ENCODE data around the gene BPIFB6.

The BPIFB6 gene

DNA sequence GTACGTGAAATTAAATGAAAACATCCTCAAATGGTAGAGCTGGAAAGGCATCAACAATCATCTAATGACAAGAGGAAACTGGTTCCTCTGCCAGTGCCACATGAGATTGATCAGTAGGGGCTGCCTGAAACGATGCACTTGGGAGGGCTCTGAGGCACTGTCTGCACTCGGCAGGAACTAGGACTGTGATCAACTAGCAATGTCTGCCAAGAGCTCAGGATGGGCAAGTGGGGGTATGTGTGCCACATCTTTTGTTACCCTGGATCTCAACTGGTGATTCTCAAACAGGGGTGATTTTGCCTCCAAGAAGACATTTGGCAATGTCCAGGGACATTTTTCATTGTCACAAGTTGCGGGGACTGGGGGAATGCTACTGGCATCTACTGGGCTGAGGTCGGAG lies 1.9 kb downstream of the BPIFB6 start:
- no peaks in the 10 kb centered on the region for H3K9me3 ChIP-seq
- DNase-seq: no peak
- H3K27ac ChIP-seq: no peak overlapping the region
- no peaks in the 10 kb centered on the region for H3K4me1 ChIP-seq
- TF ChIP-seq, protein P1, sequence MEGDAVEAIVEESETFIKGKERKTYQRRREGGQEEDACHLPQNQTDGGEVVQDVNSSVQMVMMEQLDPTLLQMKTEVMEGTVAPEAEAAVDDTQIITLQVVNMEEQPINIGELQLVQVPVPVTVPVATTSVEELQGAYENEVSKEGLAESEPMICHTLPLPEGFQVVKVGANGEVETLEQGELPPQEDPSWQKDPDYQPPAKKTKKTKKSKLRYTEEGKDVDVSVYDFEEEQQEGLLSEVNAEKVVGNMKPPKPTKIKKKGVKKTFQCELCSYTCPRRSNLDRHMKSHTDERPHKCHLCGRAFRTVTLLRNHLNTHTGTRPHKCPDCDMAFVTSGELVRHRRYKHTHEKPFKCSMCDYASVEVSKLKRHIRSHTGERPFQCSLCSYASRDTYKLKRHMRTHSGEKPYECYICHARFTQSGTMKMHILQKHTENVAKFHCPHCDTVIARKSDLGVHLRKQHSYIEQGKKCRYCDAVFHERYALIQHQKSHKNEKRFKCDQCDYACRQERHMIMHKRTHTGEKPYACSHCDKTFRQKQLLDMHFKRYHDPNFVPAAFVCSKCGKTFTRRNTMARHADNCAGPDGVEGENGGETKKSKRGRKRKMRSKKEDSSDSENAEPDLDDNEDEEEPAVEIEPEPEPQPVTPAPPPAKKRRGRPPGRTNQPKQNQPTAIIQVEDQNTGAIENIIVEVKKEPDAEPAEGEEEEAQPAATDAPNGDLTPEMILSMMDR (IDR thresholded peaks at IDR 0.05): no peak
- intact Hi-C loops (cut with DNase I; ENCODE audit: low total_unique reads): no loop called here
- peaks cover 0 to 10% of the 10 kb centered on the region in 2 donors for H3K27me3 ChIP-seq
- H3K36me3 ChIP-seq: no peaks in the 10 kb centered on the region
- no peak overlapping the region for H3K4me3 ChIP-seq

DNA sequence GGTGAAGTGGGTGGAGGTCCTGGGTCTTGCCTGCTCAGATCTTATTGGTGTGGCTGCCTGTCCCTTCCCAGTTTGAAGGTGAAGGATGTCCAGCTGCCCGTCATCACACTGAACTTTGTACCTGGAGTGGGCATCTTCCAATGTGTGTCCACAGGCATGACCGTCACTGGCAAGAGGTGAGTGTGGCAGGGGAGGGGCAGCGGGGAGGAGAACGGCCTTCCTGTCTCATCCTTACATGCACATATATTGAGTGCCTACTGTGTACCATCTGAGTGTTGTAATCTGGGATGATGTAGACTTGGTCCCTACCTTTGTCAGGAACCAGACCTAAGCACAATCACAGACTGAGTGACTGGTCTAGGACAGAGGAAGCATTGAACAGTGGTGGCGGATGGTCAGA lies 2.7 kb downstream of the BPIFB6 start:
- Histone ChIP-seq H3K4me1 (no peaks in the 10 kb centered on the region), H3K9me3 (no peaks in the 10 kb centered on the region), H3K27me3 (peaks cover 0 to 5% of the 10 kb centered on the region in 2 donors), H3K27ac (no peak overlapping the region), H3K4me3 (no peak overlapping the region), H3K36me3 (no peaks in the 10 kb centered on the region)
- TF ChIP-seq, protein P1 (IDR thresholded peaks at IDR 0.05): no peak
- no peak for DNase-seq
- intact Hi-C loops (cut with DNase I; ENCODE audit: low total_unique reads): no loop called here

DNA sequence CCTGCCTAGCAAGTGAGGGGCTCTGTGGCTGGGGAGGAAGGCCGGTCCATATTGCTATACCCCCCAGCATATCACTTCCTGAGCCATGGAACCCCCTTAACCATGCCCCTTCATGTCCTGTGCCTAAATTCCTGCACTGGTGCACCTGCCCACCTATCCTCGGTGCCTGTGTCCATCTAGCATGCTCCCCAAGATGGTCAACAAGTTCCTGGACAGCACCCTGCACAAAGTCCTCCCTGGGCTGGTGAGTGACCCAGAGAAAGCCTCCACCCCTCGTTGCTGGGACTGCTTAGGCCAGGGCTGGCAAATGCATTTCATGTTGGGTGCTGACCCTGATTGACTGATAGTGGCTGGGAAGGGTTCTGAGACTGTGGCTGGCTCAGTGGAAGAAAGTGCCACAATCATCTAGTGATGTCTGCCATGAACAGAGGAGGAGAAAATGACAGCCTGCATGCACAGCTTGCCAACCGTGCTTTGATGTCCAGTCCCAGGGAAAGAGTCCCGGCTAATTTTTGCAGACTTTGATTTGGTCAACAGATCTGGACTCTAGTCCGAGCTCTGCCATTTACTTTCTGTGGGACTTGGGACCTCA lies 3.5 kb downstream of the BPIFB6 start:
- H3K4me1 ChIP-seq: no peaks in the 10 kb centered on the region
- intact Hi-C loops (cut with DNase I; ENCODE audit: low total_unique reads): no loop called here
- H3K27ac ChIP-seq: no peak overlapping the region
- no peak for DNase-seq
- TF ChIP-seq, protein P1 (IDR thresholded peaks at IDR 0.05): no peak
- no peaks in the 10 kb centered on the region for H3K36me3 ChIP-seq
- no peaks in the 10 kb centered on the region for H3K27me3 ChIP-seq
- no peak overlapping the region for H3K4me3 ChIP-seq
- no peaks in the 10 kb centered on the region for H3K9me3 ChIP-seq

DNA sequence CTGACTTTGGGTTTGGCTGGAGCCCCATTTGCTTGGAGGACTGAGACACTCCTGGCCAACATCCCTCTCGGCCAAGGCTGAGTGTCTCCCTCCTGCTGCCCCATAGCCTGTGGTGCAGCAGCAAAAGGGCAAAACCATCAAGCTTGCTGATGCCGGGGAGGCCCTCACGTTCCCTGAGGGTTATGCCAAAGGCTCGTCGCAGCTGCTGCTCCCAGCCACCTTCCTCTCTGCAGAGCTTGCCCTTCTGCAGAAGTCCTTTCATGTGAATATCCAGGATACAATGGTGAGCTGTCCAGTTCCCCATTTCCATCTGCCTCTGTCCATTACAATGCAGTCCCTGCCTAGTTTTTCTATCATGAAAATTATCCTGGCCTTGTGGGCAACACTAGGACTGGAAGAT lies 6.0 kb downstream of the BPIFB6 start:
- intact Hi-C loops (cut with DNase I; ENCODE audit: low total_unique reads): no loop called here
- no peak overlapping the region for H3K27ac ChIP-seq
- no peaks in the 10 kb centered on the region for H3K27me3 ChIP-seq
- no peaks in the 10 kb centered on the region for H3K4me1 ChIP-seq
- H3K9me3 ChIP-seq: no peaks in the 10 kb centered on the region
- no peak for DNase-seq
- no peaks in the 10 kb centered on the region for H3K36me3 ChIP-seq
- H3K4me3 ChIP-seq: no peak overlapping the region
- TF ChIP-seq, protein P1 (IDR thresholded peaks at IDR 0.05): no peak

DNA sequence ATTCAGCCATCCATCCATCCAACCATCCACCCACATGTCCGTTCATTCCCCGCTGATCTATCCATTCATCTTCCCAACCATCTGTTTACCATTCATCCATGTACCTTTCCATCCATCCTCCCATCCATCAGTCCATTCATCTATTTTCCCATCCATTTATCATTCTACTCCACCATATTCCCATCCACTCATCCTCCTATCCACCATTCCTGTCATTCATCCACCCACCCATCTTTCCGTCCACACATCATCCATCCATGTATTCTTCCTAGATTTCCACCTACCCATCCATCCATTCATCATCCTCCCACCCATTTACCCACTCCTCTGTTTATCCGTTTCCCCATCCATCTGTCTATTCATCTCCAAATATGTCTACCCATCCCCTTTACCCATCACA lies 6.8 kb downstream of the BPIFB6 start:
- TF ChIP-seq, protein P1 (IDR thresholded peaks at IDR 0.05): no peak
- intact Hi-C loops (cut with DNase I; ENCODE audit: low total_unique reads): no loop called here
- no peaks in the 10 kb centered on the region for H3K9me3 ChIP-seq

DNA sequence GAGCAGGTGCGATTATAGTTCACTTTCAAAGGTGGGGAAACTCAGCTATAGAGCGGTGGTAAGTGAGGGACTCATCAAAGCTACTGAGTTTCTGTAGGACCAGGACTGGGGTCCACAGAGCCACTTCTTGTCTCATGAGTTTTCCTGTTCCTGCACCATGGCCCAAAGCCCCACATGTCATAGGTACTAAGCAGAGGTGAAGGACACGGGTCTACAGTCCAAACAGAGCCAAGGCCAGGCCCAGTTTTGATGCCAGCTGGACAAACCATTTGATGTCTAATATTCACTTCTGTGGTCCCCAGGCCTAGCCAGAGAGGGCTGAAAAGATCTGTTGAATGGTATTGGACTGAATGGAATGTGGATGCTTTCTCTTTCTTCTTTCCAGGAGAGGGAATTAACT lies 11.0 kb downstream of the BPIFB6 start:
- DNase-seq: no peak
- TF ChIP-seq, protein P1 (IDR thresholded peaks at IDR 0.05): no peak
- Histone ChIP-seq H3K27me3 (no peaks in the 10 kb centered on the region), H3K4me1 (no peaks in the 10 kb centered on the region), H3K4me3 (no peak overlapping the region), H3K27ac (no peak overlapping the region), H3K9me3 (peaks cover 0 to 16% (median 8%) of the 10 kb centered on the region in 3 donors), H3K36me3 (no peaks in the 10 kb centered on the region)
- intact Hi-C loops (cut with DNase I; ENCODE audit: low total_unique reads): no loop called here

More for the DNA sequence above, 6.8 kb downstream of the BPIFB6 start:
- Histone ChIP-seq H3K36me3 (no peaks in the 10 kb centered on the region), H3K4me1 (no peaks in the 10 kb centered on the region), H3K4me3 (no peak overlapping the region), H3K27me3 (no peaks in the 10 kb centered on the region), H3K27ac (no peak overlapping the region)
- DNase-seq: no peak

Measured in tibial artery (tissue), 4 donors.